ENCODE measurements around the gene LDLRAD4.
"Not testable (repeated sequence)": the region's sequence is repeated elsewhere in the genome, so short reads cannot be mapped to it uniquely, and the experiment has no call there.

Gene LDLRAD4

GRCh38 chr18:13480571-13481255 is 262.2 kb downstream of the LDLRAD4 start:
- DNase-seq: no peak

GRCh38 chr18:13481331-13481730 is 262.8 kb downstream of the LDLRAD4 start:
- no peak for DNase-seq

GRCh38 chr18:13481820-13482617 is 263.5 kb downstream of the LDLRAD4 start:
- no peak for DNase-seq

GRCh38 chr18:13482618-13482945 is 264.0 kb downstream of the LDLRAD4 start:
- DNase-seq: no peak

- DNase-seq: no peak
These were observed 265.0 kb downstream of the LDLRAD4 start for GRCh38 chr18:13483316-13484270.

- DNase-seq: no peak
These were observed 266.6 kb downstream of the LDLRAD4 start for GRCh38 chr18:13485182-13485581.

- no peak for DNase-seq
These were observed 267.0 kb downstream of the LDLRAD4 start for GRCh38 chr18:13485604-13486003.

- DNase-seq: no peak
These were observed 267.7 kb downstream of the LDLRAD4 start for GRCh38 chr18:13486284-13486683.

- DNase-seq: no peak
These were observed 268.1 kb downstream of the LDLRAD4 start for GRCh38 chr18:13486686-13487085.

GRCh38 chr18:13487237-13487636 is 268.7 kb downstream of the LDLRAD4 start:
- no peak for DNase-seq

GRCh38 chr18:13488281-13488929 is 269.8 kb downstream of the LDLRAD4 start:
- no peak for DNase-seq

- DNase-seq: not testable (repeated sequence)
These were observed 270.7 kb downstream of the LDLRAD4 start for GRCh38 chr18:13489303-13489702.

- no peak for DNase-seq
These were observed 272.6 kb downstream of the LDLRAD4 start for GRCh38 chr18:13491138-13491537.

- no peak for DNase-seq
These were observed 273.8 kb downstream of the LDLRAD4 start for GRCh38 chr18:13492314-13492713.

GRCh38 chr18:13493079-13493478 is 274.5 kb downstream of the LDLRAD4 start:
- DNase-seq: no peak

- DNase-seq: no peak
These were observed 275.2 kb downstream of the LDLRAD4 start for GRCh38 chr18:13493725-13494124.

- no peak for DNase-seq
These were observed 276.4 kb downstream of the LDLRAD4 start for GRCh38 chr18:13494871-13495445.

- no peak for DNase-seq
These were observed 277.4 kb downstream of the LDLRAD4 start for GRCh38 chr18:13495961-13496360.

- DNase-seq: no peak
These were observed 278.2 kb downstream of the LDLRAD4 start for GRCh38 chr18:13496691-13497281.

- DNase-seq: no peak
These were observed 281.2 kb downstream of the LDLRAD4 start for GRCh38 chr18:13499803-13500202.

GRCh38 chr18:13500227-13500865 is 281.8 kb downstream of the LDLRAD4 start:
- no peak for DNase-seq
